DND-41 (cell line): ENCODE measurements around the gene DEAF1.

Source experiments
- ATAC-seq: fragments of 200-7000 bp; cut with Tn5 transposase; 3 replicates; pipeline ENCODE4 v1.9.1; 2021; ENCODE audit warnings: low read depth; ENCODE audit not compliant: insufficient read depth
- DNase-seq: peaks from one replicate; pipeline ENCODE4 v3.0.0-alpha.2; 2020
- H2AFZ ChIP-seq: 2 replicates; pipeline ENCODE4 v1.6.0; 2012; ENCODE audit warnings: low read depth, low read length
- H3K27ac ChIP-seq: 2 replicates; pipeline ENCODE4 v1.5.1; 2012; ENCODE audit warnings: low read length, inconsistent platforms
- H3K27me3 ChIP-seq: fragments of 200-600 bp; sonication (generic); 2 replicates; pipeline ENCODE4 v1.6.0; 2012; ENCODE audit warnings: low read length, mild to moderate bottlenecking, inconsistent platforms; ENCODE audit not compliant: insufficient read depth, poor library complexity
- H3K36me3 ChIP-seq: 2 replicates; pipeline ENCODE4 v1.5.1; 2012; ENCODE audit warnings: low read length, inconsistent platforms; ENCODE audit not compliant: insufficient read depth
- H3K4me1 ChIP-seq: 2 replicates; pipeline ENCODE4 v1.5.1; 2012; ENCODE audit warnings: mild to moderate bottlenecking, low read length; ENCODE audit not compliant: insufficient read depth
- H3K4me2 ChIP-seq: 2 replicates; pipeline ENCODE4 v1.6.0; 2012; ENCODE audit warnings: mild to moderate bottlenecking, moderate library complexity, low read length, inconsistent platforms; ENCODE audit not compliant: insufficient read depth
- H3K4me3 ChIP-seq, 2 experiments: fragments of 200-600 bp in 1 of 2; shearing (Covaris generic) in 1 of 2; 2 replicates each; pipeline ENCODE4 v1.5.1; 2012 to 2016; ENCODE audit warnings: inconsistent platforms in 2 of 2, low read length in 2 of 2, mild to moderate bottlenecking in 2 of 2, low read depth in 1 of 2, moderate library complexity in 1 of 2
- H3K79me2 ChIP-seq: 2 replicates; pipeline ENCODE4 v1.6.0; 2012; ENCODE audit warnings: low read length, inconsistent platforms; ENCODE audit not compliant: insufficient read depth
- H3K9ac ChIP-seq: 2 replicates; pipeline ENCODE4 v1.6.0; 2012; ENCODE audit warnings: low read depth, mild to moderate bottlenecking, inconsistent platforms, low read length, moderate library complexity
- H3K9me3 ChIP-seq: 2 replicates; pipeline ENCODE4 v1.5.1; 2012; ENCODE audit warnings: low read length, moderate library complexity, mild to moderate bottlenecking, inconsistent platforms; ENCODE audit not compliant: insufficient read depth, severe bottlenecking
- H4K20me1 ChIP-seq: 2 replicates; pipeline ENCODE4 v1.6.0; 2012; ENCODE audit warnings: low read length; ENCODE audit not compliant: insufficient read depth
- CTCF ChIP-seq: IDR thresholded peaks from 2 replicates; pipeline ENCODE4 v1.5.1; 2012; ENCODE audit warnings: borderline replicate concordance, low read length, moderate library complexity, mild to moderate bottlenecking; ENCODE audit not compliant: poor library complexity, severe bottlenecking; ENCODE audit errors: extremely low read depth
- EZH2 ChIP-seq: IDR thresholded peaks from 3 replicates; pipeline ENCODE4 v1.6.1; 2012; ENCODE audit warnings: borderline replicate concordance, low read depth, mild to moderate bottlenecking, moderate library complexity, low read length, inconsistent platforms; ENCODE audit not compliant: severe bottlenecking

The DEAF1 gene

GRCh38 chr11:635945-636510 is 59.0 kb downstream of the DEAF1 start:
- Histone ChIP-seq H3K4me3 (no peak overlapping the region), H3K36me3 (peaks cover 14% of the 10 kb centered on the region), H3K27me3 (no peaks in the 10 kb centered on the region), H4K20me1 (peaks cover 6% of the 10 kb centered on the region; the same call in 1 of the 2 replicates), H3K4me1 (no peaks in the 10 kb centered on the region), H3K9ac (no peak overlapping the region), H3K79me2 (no peaks in the 10 kb centered on the region), H3K9me3 (no peaks in the 10 kb centered on the region), H3K27ac (no peak overlapping the region), H2AFZ (no peak overlapping the region), H3K4me2 (no peak overlapping the region)
- ATAC-seq = no peak
- TF ChIP-seq CTCF = no peak
- TF ChIP-seq EZH2 = no peak
- no peak for DNase-seq

- H3K9ac ChIP-seq = no peak overlapping the region
- no peak overlapping the region for H2AFZ ChIP-seq
- H4K20me1 ChIP-seq = no peaks in the 10 kb centered on the region
- no peak overlapping the region for H3K4me3 ChIP-seq
- no peak for ATAC-seq
- TF ChIP-seq EZH2 (no peak), CTCF (no peak)
- H3K36me3 ChIP-seq = 0 out of 2 replicates have a peak, but pooled peaks cover 3% of the 10 kb centered on the region
- no peaks in the 10 kb centered on the region for H3K27me3 ChIP-seq
- no peak overlapping the region for H3K4me2 ChIP-seq
- H3K9me3 ChIP-seq = no peaks in the 10 kb centered on the region
- H3K27ac ChIP-seq = no peak overlapping the region
- no peaks in the 10 kb centered on the region for H3K79me2 ChIP-seq
- DNase-seq = no peak
- no peaks in the 10 kb centered on the region for H3K4me1 ChIP-seq
Measured at GRCh38 chr11:630871-631270, 64.2 kb downstream of the DEAF1 start.

- no peak overlapping the region for H2AFZ ChIP-seq
- H3K9me3 ChIP-seq = no peaks in the 10 kb centered on the region
- no peaks in the 10 kb centered on the region for H4K20me1 ChIP-seq
- no peaks in the 10 kb centered on the region for H3K79me2 ChIP-seq
- no peak overlapping the region for H3K4me2 ChIP-seq
- DNase-seq = no peak
- no peak overlapping the region for H3K9ac ChIP-seq
- no peak overlapping the region for H3K4me3 ChIP-seq
- TF ChIP-seq CTCF = no peak
- no peak for TF ChIP-seq EZH2
- H3K36me3 ChIP-seq = 0 out of 2 replicates have a peak, but pooled peaks cover 3% of the 10 kb centered on the region
- H3K27me3 ChIP-seq = no peaks in the 10 kb centered on the region
- no peaks in the 10 kb centered on the region for H3K4me1 ChIP-seq
- no peak for ATAC-seq
- no peak overlapping the region for H3K27ac ChIP-seq
Measured at GRCh38 chr11:629237-629583, 65.8 kb downstream of the DEAF1 start.

GRCh38 chr11:628056-628455 is 67.0 kb downstream of the DEAF1 start:
- no peak overlapping the region for H3K4me2 ChIP-seq
- H3K4me3 ChIP-seq = no peak overlapping the region
- no peak for TF ChIP-seq EZH2
- TF ChIP-seq CTCF = no peak
- ATAC-seq = no peak
- H3K27me3 ChIP-seq = no peaks in the 10 kb centered on the region
- no peak overlapping the region for H2AFZ ChIP-seq
- no peak overlapping the region for H3K9ac ChIP-seq
- no peak for DNase-seq
- H3K27ac ChIP-seq = no peak overlapping the region
- H4K20me1 ChIP-seq = no peaks in the 10 kb centered on the region
- H3K4me1 ChIP-seq = no peaks in the 10 kb centered on the region
- 0 out of 2 replicates have a peak, but pooled peaks cover 3% of the 10 kb centered on the region for H3K36me3 ChIP-seq
- H3K9me3 ChIP-seq = no peaks in the 10 kb centered on the region
- no peaks in the 10 kb centered on the region for H3K79me2 ChIP-seq
